ENCODE data around the gene SIK3. TPM values are rescaled to one million over a fixed set of nuclear protein-coding genes. Genes with fewer than 3 reads are reported as not detected.

Gene SIK3
- total RNA-seq, 4 donors from 2014 or later: 58.8 to 85.8 (median 59.8) TPM

DNA sequence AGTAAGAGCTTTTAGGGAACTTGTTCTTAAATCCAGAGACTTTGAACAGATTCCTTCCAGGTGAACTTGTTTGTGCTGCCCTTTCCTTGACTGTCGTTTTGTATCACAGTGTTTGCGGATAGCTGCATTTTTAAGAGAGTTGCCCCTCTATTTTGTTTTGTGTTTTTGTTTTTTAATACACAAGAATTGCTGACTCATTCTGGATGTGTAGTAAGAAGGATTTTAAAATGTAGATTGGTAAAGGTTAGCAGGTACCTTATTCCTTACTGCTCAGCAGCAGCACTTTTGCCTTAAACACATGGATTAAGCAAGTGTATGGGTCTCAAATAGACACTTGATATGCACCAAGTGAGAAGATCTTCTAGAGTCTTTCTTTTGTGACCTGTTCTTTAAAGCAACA is 297.6 kb downstream of the SIK3 start:
- Histone ChIP-seq H3K9me3 (no peaks in the 10 kb centered on the region), H3K27ac (no peak overlapping the region), H3K27me3 (no peaks in the 10 kb centered on the region), H3K36me3 (no peaks in the 10 kb centered on the region), H3K4me1 (no peaks in the 10 kb centered on the region), H3K4me3 (no peak overlapping the region)
- DNase-seq: no peak
- TF ChIP-seq POLR2A (IDR thresholded peaks at IDR 0.05): no peak
- TF ChIP-seq, protein P1, sequence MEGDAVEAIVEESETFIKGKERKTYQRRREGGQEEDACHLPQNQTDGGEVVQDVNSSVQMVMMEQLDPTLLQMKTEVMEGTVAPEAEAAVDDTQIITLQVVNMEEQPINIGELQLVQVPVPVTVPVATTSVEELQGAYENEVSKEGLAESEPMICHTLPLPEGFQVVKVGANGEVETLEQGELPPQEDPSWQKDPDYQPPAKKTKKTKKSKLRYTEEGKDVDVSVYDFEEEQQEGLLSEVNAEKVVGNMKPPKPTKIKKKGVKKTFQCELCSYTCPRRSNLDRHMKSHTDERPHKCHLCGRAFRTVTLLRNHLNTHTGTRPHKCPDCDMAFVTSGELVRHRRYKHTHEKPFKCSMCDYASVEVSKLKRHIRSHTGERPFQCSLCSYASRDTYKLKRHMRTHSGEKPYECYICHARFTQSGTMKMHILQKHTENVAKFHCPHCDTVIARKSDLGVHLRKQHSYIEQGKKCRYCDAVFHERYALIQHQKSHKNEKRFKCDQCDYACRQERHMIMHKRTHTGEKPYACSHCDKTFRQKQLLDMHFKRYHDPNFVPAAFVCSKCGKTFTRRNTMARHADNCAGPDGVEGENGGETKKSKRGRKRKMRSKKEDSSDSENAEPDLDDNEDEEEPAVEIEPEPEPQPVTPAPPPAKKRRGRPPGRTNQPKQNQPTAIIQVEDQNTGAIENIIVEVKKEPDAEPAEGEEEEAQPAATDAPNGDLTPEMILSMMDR (IDR thresholded peaks at IDR 0.05): no peak

DNA sequence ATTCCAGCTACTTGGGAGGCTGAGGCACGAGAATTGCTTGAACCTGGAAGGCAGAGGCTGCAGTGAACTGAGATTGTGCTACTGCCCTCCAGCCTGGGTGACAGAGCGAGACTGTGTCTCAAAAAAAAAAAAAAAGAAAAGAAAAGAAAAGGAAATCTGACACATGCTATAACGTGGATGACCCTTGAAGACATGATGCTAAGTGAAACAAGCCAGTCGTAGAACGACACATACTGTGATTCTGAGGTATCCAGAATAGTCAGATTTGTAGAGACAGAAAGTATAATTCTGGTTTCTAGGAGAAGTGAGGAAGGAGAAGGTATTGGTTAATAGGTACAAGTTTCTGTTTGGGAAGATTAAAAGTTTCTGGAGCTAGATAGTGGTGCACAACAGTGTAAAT is 299.9 kb downstream of the SIK3 start:
- no peak for DNase-seq

DNA sequence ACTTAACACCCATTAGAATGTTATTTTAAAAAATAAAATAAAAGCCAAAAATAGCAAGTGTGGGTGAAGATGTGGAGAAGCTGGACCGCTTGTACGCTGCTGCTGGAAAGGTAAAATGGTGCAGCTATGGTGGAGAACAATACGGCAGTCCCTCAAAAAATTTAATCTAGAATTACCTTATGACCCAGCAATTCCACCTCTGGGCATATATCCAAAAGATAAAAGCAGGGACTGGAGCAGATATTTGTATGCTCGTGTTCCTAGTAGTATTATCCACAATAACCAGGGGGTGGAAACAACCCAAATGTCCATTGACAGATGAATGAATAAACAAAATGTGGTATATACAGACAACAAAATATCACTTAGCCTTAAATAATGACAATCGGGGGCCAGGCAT is 300.4 kb downstream of the SIK3 start:
- no peak for DNase-seq
- Histone ChIP-seq H3K4me3 (no peak overlapping the region), H3K36me3 (no peaks in the 10 kb centered on the region), H3K9me3 (no peaks in the 10 kb centered on the region), H3K4me1 (no peaks in the 10 kb centered on the region), H3K27me3 (no peaks in the 10 kb centered on the region), H3K27ac (no peak overlapping the region)
- TF ChIP-seq, protein P1 (IDR thresholded peaks at IDR 0.05): no peak
- no peak for TF ChIP-seq POLR2A (IDR thresholded peaks at IDR 0.05)

More for the DNA sequence above, 299.9 kb downstream of the SIK3 start:
- TF ChIP-seq, protein P1 (IDR thresholded peaks at IDR 0.05): no peak
- TF ChIP-seq POLR2A (IDR thresholded peaks at IDR 0.05): no peak
- H3K4me1 ChIP-seq: no peaks in the 10 kb centered on the region
- no peaks in the 10 kb centered on the region for H3K9me3 ChIP-seq
- no peaks in the 10 kb centered on the region for H3K27me3 ChIP-seq
- H3K4me3 ChIP-seq: no peak overlapping the region
- no peak overlapping the region for H3K27ac ChIP-seq
- no peaks in the 10 kb centered on the region for H3K36me3 ChIP-seq

DNA sequence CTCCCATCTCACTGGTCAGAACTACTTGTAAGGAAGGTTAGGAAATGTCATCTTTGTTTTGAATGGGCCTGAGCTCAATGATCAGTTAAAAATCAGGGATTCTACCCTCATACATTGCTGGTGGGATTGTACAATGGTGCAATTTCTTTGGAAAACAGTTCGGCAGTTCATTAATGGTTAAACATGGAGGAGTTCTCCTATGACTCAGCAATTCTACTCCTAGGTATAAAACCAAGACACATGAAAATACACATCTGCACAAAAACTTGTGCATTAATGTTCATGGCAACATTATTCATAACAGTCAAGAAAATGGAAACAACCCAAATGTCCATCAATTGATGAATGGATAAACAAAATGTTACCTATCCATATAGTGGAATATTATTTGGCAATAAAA is 301.7 kb downstream of the SIK3 start:
- Histone ChIP-seq H3K9me3 (no peaks in the 10 kb centered on the region), H3K4me3 (no peak overlapping the region), H3K27ac (no peak overlapping the region), H3K36me3 (no peaks in the 10 kb centered on the region), H3K27me3 (no peaks in the 10 kb centered on the region), H3K4me1 (peaks cover 0 to 3% (median 0%) of the 10 kb centered on the region in 4 donors)
- DNase-seq: no peak
- TF ChIP-seq, protein P1 (IDR thresholded peaks at IDR 0.05): no peak
- TF ChIP-seq POLR2A (IDR thresholded peaks at IDR 0.05): no peak

DNA sequence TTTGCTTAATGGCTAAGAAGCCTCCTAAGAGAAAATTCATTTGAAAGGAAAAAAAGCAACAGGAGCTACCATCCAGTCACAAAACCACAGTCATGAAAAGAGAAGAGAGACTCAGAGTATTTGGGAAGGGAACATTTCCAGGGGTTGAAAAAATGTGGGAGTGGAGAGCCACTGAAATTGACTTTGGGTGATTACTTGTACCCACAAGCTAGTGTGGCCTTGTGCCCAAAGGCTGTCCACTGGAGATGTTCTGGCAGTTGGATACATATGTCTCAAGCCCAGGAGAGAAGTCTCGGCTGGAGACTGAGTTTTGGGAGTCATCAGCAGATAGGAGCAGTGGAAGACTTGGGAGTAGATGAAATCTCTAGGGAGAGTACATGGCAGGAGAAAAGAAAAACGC is 303.4 kb downstream of the SIK3 start:
- DNase-seq: no peak
- no peaks in the 10 kb centered on the region for H3K27me3 ChIP-seq
- no peak overlapping the region for H3K27ac ChIP-seq
- no peaks in the 10 kb centered on the region for H3K9me3 ChIP-seq
- peaks cover 0 to 6% (median 0%) of the 10 kb centered on the region in 4 donors for H3K4me1 ChIP-seq
- TF ChIP-seq POLR2A (IDR thresholded peaks at IDR 0.05): no peak
- TF ChIP-seq, protein P1 (IDR thresholded peaks at IDR 0.05): no peak
- H3K4me3 ChIP-seq: no peak overlapping the region
- no peaks in the 10 kb centered on the region for H3K36me3 ChIP-seq

DNA sequence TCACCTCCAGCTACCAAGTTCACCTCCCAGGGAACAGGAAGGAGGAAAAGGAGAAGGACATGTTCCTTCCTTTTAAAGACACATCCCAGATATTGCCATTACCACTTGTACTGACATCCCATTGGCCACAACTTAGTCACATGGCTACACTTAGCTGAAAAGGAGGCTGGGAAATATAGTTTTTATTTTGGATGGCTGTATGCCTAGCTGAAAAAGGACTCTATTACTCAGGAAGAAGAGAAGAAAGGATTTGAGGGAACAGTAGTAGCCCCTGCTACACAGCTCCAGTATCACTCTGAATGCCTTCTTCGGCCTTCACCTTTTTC is 304.5 kb downstream of the SIK3 start:
- Histone ChIP-seq H3K36me3 (no peaks in the 10 kb centered on the region), H3K27ac (no peak overlapping the region), H3K27me3 (no peaks in the 10 kb centered on the region), H3K4me3 (no peak overlapping the region), H3K4me1 (peaks cover 0 to 6% (median 0%) of the 10 kb centered on the region in 4 donors), H3K9me3 (no peaks in the 10 kb centered on the region)
- TF ChIP-seq POLR2A (IDR thresholded peaks at IDR 0.05): no peak
- TF ChIP-seq, protein P1 (IDR thresholded peaks at IDR 0.05): no peak
- no peak for DNase-seq
